SJSA1 (cell line): ENCODE measurements around the gene HNF1A. TPM values are rescaled to one million over a fixed set of nuclear protein-coding genes. Genes with fewer than 3 reads are reported as not detected.

Experiments
- DNase-seq, 2 experiments: peaks; one replicate each; pipeline ENCODE4 v3.0.0-alpha.2; 2015 to 2020; ENCODE audit warnings: low spot score in 2 of 2, low read depth in 1 of 2
- H3K27ac ChIP-seq: fragments of 250-450 bp; sonication (Bioruptor Pico); 2 replicates; pipeline ENCODE4 v1.5.1; 2020; ENCODE audit warnings: mild to moderate bottlenecking, moderate library complexity
- H3K27me3 ChIP-seq: fragments of 250-450 bp; sonication (Bioruptor Pico); replicated peaks from 2 replicates; pipeline ENCODE4 v1.5.1; 2020; ENCODE audit warnings: mild to moderate bottlenecking, moderate library complexity
- H3K36me3 ChIP-seq: fragments of 250-450 bp; sonication (Bioruptor Pico); 2 replicates; pipeline ENCODE4 v1.5.1; 2020; ENCODE audit warnings: mild to moderate bottlenecking
- H3K4me1 ChIP-seq: fragments of 250-450 bp; sonication (Bioruptor Pico); replicated peaks from 2 replicates; pipeline ENCODE4 v1.6.1; 2021; ENCODE audit warnings: mild to moderate bottlenecking
- H3K4me3 ChIP-seq: fragments of 250-450 bp; sonication (Bioruptor Pico); 2 replicates; pipeline ENCODE4 v1.5.1; 2020; ENCODE audit warnings: mild to moderate bottlenecking
- H3K9me3 ChIP-seq: fragments of 250-450 bp; sonication (Bioruptor Pico); replicated peaks from 2 replicates; pipeline ENCODE4 v1.5.1; 2020; ENCODE audit warnings: mild to moderate bottlenecking
- total RNA-seq: library from RNA; depleted of rRNA; stranded (reverse); fragments of >200 nt; shearing (Covaris generic); gene quantifications from 2 replicates; pipeline ENCODE4 v1.2.3, GENCODE V29; 2014

HNF1A gene
- total RNA-seq, 1 experiment from 2014 or later = not detected

DNA sequence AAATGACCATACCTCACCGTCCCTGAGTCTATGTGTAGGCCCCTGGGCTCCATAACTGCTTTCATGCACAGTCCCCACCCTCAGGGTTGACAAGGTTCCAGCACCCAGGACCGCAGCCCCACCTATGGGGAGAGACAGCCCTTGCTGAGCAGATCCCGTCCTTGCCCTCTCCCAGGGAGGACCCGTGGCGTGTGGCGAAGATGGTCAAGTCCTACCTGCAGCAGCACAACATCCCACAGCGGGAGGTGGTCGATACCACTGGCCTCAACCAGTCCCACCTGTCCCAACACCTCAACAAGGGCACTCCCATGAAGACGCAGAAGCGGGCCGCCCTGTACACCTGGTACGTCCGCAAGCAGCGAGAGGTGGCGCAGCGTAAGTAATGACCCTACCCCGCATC, 10.3 kb downstream of the HNF1A start:
- H3K27me3 ChIP-seq = peaks cover 12% of the 10 kb centered on the region
- H3K27ac ChIP-seq = no peak overlapping the region
- H3K4me1 ChIP-seq = no peaks in the 10 kb centered on the region
- no peak overlapping the region for H3K4me3 ChIP-seq
- DNase-seq = no peak
- no peaks in the 10 kb centered on the region for H3K36me3 ChIP-seq
- H3K9me3 ChIP-seq = no peaks in the 10 kb centered on the region

DNA sequence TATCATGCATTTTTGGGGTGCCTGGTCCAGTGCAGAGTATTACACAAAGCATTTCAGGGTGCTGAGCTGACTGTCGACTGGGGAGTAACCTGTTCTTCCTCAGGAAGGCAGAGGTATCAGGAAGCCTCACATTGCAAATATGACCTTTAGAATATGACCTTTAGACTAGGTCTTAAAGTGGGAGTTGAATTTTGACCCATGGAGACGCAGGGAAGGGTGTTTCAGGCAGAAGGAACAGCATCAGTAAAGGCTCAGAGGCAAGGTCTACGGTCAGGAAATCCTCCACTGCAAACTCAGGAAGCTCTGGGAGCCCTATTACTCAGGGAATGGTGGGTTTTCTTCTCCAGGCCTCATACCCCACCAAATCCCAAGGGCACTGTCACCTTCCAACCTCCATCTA, 11.3 kb downstream of the HNF1A start:
- H3K27ac ChIP-seq = no peak overlapping the region
- no peak overlapping the region for H3K4me3 ChIP-seq
- H3K27me3 ChIP-seq = peaks cover 12% of the 10 kb centered on the region
- no peaks in the 10 kb centered on the region for H3K4me1 ChIP-seq
- no peak for DNase-seq
- H3K36me3 ChIP-seq = no peaks in the 10 kb centered on the region
- no peaks in the 10 kb centered on the region for H3K9me3 ChIP-seq

DNA sequence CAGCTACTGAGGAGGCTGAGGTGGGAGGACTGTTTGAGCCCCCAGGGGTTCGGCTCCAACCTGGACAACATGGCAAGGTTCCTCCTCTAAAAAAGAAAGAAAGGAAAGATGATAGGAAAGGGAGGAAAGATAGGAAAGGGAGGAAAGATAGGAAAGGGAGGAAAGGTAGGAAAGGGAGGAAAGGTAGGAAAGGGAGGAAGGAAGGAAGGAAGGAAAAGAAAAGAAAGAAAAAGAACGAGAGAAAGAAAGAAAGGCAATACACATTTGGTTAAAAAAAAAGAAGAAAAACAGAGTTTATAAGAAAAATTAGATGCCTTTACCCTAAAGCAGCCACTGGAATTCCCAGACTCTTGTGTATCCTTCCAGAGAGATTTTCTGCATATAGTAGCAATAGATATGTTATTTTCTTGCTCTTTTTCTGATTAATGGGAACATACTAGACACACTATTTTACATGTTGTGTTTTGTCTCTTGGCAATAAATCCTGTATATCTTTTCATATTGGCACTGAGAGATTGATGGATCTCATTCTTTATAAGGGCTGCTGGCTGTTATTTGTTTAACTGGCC, 12.2 kb downstream of the HNF1A start:
- no peaks in the 10 kb centered on the region for H3K4me1 ChIP-seq
- no peak overlapping the region for H3K27ac ChIP-seq
- no peaks in the 10 kb centered on the region for H3K36me3 ChIP-seq
- no peaks in the 10 kb centered on the region for H3K9me3 ChIP-seq
- no peak for DNase-seq
- no peak overlapping the region for H3K4me3 ChIP-seq
- peaks cover 12% of the 10 kb centered on the region for H3K27me3 ChIP-seq

DNA sequence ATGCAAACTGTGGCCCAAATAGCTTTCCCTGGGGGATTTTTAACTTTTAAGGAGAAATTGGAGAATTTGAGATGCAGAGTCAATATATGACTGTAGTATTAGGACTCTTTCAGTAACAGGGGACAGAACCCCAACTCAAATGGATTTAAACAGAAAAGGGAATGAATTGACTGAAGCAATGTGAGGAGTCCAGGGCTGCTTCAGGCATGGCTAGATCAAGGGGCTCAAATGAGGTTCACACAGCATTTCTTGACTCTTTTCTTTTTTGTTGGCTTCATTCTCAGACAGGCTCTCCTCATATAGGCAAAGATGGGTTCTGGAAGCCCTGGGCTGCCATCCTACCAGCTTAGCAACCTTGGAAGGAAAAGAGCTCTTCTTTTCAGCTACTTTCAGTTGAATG, 13.6 kb downstream of the HNF1A start:
- H3K9me3 ChIP-seq = no peaks in the 10 kb centered on the region
- H3K4me1 ChIP-seq = no peaks in the 10 kb centered on the region
- no peaks in the 10 kb centered on the region for H3K36me3 ChIP-seq
- DNase-seq = no peak
- no peak overlapping the region for H3K4me3 ChIP-seq
- H3K27me3 ChIP-seq = peaks cover 12% of the 10 kb centered on the region
- no peak overlapping the region for H3K27ac ChIP-seq

DNA sequence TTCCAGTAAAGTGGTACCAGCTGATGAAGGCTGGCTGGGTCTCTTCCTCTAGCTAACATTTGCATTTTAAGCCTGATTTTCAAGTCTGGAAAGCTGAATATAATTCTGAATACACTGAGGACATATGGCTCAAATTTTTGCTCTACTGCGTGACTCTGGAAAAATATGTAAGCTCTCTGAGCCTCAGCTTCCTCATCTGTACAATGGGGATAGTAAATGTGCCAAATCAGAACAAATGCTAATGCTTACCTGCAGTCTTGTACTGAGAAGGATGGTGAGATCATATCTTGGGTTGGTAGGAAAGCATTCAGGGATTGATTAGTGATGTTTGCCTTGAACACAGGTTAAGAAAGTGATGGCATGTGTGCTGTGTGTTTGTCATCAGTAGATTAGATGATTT, 14.6 kb downstream of the HNF1A start:
- H3K4me1 ChIP-seq = no peaks in the 10 kb centered on the region
- H3K36me3 ChIP-seq = no peaks in the 10 kb centered on the region
- no peak overlapping the region for H3K4me3 ChIP-seq
- no peak for DNase-seq
- no peaks in the 10 kb centered on the region for H3K9me3 ChIP-seq
- peaks cover 12% of the 10 kb centered on the region for H3K27me3 ChIP-seq
- no peak overlapping the region for H3K27ac ChIP-seq

DNA sequence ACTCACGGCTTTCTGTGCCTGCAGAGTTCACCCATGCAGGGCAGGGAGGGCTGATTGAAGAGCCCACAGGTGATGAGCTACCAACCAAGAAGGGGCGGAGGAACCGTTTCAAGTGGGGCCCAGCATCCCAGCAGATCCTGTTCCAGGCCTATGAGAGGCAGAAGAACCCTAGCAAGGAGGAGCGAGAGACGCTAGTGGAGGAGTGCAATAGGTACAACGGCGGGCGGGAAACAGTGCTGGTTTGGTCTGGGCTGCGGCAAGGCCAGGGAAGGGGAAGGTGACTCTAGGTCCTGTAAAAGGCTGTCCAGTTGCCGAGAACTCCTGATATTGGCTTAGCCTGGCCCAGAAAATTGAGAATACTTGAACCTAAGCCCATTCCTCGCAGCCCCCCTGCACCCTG, 15.2 kb downstream of the HNF1A start:
- no peak for DNase-seq

DNA sequence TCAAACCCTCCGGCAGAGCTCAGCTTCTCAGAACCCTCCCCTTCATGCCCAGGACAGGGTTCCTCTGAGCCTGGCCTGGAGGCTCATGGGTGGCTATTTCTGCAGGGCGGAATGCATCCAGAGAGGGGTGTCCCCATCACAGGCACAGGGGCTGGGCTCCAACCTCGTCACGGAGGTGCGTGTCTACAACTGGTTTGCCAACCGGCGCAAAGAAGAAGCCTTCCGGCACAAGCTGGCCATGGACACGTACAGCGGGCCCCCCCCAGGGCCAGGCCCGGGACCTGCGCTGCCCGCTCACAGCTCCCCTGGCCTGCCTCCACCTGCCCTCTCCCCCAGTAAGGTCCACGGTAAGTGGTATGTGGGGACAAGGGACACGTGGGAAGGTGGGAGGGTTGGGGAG, 15.7 kb downstream of the HNF1A start:
- H3K4me1 ChIP-seq = no peaks in the 10 kb centered on the region
- H3K9me3 ChIP-seq = no peaks in the 10 kb centered on the region
- H3K4me3 ChIP-seq = no peak overlapping the region
- DNase-seq = no peak
- no peaks in the 10 kb centered on the region for H3K36me3 ChIP-seq
- H3K27ac ChIP-seq = no peak overlapping the region
- peaks cover 12% of the 10 kb centered on the region for H3K27me3 ChIP-seq

More for the DNA sequence above, 15.2 kb downstream of the HNF1A start:
- H3K27ac ChIP-seq = no peak overlapping the region
- H3K27me3 ChIP-seq = peaks cover 12% of the 10 kb centered on the region
- no peaks in the 10 kb centered on the region for H3K9me3 ChIP-seq
- H3K4me3 ChIP-seq = no peak overlapping the region
- no peaks in the 10 kb centered on the region for H3K4me1 ChIP-seq
- H3K36me3 ChIP-seq = no peaks in the 10 kb centered on the region

DNA sequence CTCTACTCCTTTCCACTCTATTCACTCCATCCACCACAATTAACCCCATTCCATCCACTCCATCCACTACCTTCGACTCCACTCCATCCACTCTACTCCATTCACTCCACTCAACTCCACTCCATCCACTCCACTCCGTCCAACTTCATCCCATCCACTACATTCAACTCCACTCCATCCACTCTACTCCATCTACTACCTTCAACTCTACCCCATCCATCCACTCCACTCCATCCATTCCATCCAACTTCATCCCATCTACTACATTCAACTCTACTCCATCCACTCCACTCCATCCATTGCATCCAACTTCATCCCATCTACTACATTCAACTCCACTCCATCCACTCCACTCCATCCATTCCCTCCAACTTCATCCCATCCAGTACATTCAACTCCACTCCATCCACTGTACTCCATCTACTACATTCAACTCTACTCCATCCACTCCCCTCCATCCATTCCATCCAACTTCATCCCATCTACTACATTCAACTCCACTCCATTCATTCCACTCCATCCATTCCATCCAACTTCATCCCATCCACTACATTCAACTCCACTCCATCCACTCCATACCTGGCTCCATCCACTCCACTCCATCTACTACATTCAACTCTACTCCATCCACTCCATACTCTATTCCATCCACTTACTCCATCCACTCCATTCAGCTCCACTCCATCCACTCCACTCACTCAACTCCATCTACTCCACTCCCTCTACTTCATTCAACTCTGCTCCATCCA, 16.4 kb downstream of the HNF1A start:
- Histone ChIP-seq H3K4me1 (no peaks in the 10 kb centered on the region), H3K36me3 (no peaks in the 10 kb centered on the region), H3K9me3 (no peaks in the 10 kb centered on the region), H3K4me3 (no peak overlapping the region), H3K27ac (no peak overlapping the region), H3K27me3 (peaks cover 12% of the 10 kb centered on the region)
- no peak for DNase-seq

DNA sequence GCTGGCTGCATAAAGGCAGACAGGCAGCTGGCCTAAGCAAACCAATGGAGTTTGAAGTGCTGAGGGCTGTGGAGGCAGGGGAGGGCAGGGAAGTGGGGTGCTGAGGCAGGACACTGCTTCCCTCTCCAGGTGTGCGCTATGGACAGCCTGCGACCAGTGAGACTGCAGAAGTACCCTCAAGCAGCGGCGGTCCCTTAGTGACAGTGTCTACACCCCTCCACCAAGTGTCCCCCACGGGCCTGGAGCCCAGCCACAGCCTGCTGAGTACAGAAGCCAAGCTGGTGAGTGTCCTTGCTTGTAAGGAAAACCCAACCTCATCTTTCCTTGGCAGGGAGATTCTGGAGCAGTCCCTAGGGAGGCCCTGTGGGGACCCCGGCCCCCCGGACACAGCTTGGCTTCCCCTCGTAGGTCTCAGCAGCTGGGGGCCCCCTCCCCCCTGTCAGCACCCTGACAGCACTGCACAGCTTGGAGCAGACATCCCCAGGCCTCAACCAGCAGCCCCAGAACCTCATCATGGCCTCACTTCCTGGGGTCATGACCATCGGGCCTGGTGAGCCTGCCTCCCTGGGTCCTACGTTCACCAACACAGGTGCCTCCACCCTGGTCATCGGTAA, 17.9 kb downstream of the HNF1A start:
- no peak overlapping the region for H3K4me3 ChIP-seq
- no peaks in the 10 kb centered on the region for H3K9me3 ChIP-seq
- no peaks in the 10 kb centered on the region for H3K36me3 ChIP-seq
- H3K27ac ChIP-seq = no peak overlapping the region
- no peak for DNase-seq
- H3K4me1 ChIP-seq = no peaks in the 10 kb centered on the region
- H3K27me3 ChIP-seq = peaks cover 6% of the 10 kb centered on the region; the same call in 1 of the 2 replicates

DNA sequence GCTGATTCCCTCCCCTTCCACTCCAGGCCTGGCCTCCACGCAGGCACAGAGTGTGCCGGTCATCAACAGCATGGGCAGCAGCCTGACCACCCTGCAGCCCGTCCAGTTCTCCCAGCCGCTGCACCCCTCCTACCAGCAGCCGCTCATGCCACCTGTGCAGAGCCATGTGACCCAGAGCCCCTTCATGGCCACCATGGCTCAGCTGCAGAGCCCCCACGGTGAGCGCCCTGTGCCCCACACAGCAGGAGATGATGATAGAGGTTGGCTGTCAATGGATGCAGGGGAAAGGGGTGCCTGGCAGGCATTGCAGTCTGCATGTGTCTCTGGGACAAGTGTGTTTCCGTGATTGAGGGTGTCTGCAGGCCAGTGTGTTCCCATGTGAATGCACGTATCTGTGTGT, 19.1 kb downstream of the HNF1A start:
- no peak overlapping the region for H3K27ac ChIP-seq
- DNase-seq = no peak
- no peaks in the 10 kb centered on the region for H3K27me3 ChIP-seq
- no peaks in the 10 kb centered on the region for H3K4me1 ChIP-seq
- H3K9me3 ChIP-seq = no peaks in the 10 kb centered on the region
- H3K36me3 ChIP-seq = peaks cover 3% of the 10 kb centered on the region
- no peak overlapping the region for H3K4me3 ChIP-seq

DNA sequence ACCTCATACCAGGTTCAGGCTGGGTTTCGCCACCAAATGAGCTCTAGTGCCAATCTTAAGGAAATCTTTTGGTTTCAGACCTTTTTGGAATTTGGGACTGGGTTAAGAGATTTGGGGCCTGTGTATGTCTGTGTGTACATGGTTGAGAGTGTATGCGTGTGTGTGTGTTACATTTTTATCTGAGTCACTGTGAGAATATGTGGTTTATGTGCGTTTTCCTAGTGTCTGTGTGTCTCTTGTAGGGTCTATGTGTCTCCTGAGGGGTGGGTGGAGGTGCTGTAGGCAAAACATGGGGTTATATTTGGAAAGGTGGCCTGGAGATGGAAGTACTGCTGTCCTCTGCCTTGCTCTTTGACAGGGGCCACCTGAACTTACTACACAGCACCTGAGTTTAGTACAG, 20.1 kb downstream of the HNF1A start:
- no peaks in the 10 kb centered on the region for H3K4me1 ChIP-seq

DNA sequence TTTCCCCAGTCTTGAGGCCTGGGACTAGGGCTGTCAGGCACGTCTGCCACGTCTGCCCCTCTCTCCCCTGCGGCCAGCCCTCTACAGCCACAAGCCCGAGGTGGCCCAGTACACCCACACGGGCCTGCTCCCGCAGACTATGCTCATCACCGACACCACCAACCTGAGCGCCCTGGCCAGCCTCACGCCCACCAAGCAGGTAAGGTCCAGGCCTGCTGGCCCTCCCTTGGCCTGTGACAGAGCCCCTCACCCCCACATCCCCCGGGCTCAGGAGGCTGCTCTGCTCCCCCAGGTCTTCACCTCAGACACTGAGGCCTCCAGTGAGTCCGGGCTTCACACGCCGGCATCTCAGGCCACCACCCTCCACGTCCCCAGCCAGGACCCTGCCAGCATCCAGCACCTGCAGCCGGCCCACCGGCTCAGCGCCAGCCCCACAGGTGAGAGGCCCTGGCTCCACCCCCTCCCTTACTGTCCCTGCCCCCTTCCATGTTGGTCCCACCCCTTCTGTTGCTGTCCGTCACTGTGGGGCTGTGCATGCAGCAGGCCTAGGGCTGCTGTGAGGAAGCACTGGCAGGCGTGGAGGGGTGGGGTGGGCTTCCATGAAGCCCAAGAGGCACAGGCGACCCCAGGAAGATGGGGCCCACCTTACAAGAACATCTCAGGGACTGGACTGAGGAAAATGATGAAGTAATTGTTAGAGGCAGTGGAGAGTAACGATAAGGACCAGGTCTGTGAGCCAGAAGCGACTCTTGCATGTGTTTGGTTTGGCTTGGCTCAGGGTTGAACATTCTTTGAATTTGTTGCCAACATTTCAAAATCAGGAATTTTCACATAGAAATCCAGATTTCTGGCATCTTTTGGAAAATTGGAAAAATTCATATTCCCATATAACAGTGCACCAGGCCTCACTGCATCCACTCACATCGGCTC, 21.1 kb downstream of the HNF1A start:
- Histone ChIP-seq H3K27me3 (no peaks in the 10 kb centered on the region), H3K27ac (no peak overlapping the region), H3K4me3 (no peak overlapping the region), H3K9me3 (no peaks in the 10 kb centered on the region), H3K36me3 (peaks cover 19% of the 10 kb centered on the region), H3K4me1 (no peaks in the 10 kb centered on the region)
- DNase-seq = no peak

More for the DNA sequence above, 20.1 kb downstream of the HNF1A start:
- DNase-seq = no peak
- H3K27me3 ChIP-seq = no peaks in the 10 kb centered on the region
- no peak overlapping the region for H3K4me3 ChIP-seq
- peaks cover 9% of the 10 kb centered on the region for H3K36me3 ChIP-seq
- no peaks in the 10 kb centered on the region for H3K9me3 ChIP-seq
- H3K27ac ChIP-seq = no peak overlapping the region

DNA sequence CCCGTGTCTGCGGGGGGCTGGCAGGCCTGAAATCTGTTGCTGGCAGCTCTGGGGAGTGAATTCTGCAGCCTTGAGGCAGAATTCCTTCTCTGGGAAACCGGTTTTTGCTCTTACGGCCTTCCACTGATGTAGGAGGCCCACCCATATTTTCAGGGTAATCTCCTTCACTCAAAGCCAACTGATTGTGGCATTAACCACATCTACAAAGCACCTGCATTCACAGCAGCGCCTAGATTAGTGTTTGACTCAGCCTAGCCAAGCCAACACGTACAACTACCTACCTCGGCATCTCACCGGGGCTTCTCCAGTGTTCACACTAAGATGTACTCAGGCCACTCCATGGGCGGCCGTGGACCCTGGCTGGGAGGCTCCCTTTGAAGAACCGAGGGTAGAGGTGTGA, 22.2 kb downstream of the HNF1A start:
- Histone ChIP-seq H3K9me3 (no peaks in the 10 kb centered on the region), H3K4me1 (no peaks in the 10 kb centered on the region), H3K27ac (no peak overlapping the region), H3K27me3 (no peaks in the 10 kb centered on the region), H3K36me3 (peaks cover 25% of the 10 kb centered on the region), H3K4me3 (no peak overlapping the region)
- no peak for DNase-seq
